Measurements from ENCODE around the gene TLE1. TPM values are rescaled to one million over a fixed set of nuclear protein-coding genes. Genes with fewer than 3 reads are reported as not detected.
"Not testable (repeated sequence)": the region's sequence is repeated elsewhere in the genome, so short reads cannot be mapped to it uniquely, and the experiment has no call there.

The TLE1 gene
- total RNA-seq = under 1 TPM; 0.07 to 0.23 TPM

DNA sequence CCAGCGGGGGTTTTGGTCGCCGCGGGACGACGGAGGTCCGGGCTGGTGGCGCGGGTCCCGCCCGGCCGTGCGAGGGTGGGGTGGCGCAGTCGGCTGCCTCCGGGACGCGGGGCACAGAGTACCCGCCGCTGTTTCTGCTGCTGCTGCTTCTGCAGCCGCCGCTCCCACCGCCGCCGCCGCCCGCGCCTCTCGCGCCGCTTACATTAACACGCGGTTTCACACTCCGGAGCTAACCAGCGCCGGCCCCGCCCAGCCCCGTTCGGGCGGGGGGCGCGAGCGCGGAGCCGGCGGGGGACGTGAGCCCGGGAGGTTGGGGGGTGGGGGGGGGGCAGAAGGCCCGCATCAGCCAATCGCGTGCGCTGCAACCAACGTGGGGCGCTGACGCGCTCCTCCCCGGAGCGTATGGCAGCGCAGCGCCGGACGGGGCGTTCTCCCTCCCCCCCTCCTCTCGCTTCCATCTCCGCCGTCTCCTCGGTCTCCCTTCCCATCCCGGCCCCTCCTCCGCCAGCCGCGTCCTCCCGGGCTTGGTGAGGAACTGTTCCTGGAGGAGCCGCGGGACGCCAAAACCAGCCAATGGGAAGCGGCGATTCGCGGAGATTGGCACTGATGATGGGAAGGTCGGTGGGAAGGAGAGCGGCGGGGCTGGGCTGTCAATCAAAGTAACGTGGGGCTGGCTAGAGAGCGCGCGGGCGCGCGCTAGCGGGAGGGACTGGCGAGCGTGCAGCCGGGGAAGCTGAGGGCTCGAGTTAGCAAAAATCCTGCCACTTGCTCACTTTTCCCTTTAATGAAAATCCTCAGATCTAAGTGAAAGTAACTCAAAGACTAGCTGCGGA is at the start of gene TLE1:
TSS of gene TLE1 (minus strand) at position 205 of the 833 bp plus-strand sequence. CDS start 1,307 bp downstream, outside the sequence.
- ATAC-seq (peak; percentile 88), DNase-seq (peak; percentile 87)
- CTCF ChIA-PET = no interaction called here
- Mint-ChIP-seq H3K36me3 (ENCODE audit: low read depth) (no peaks in the 10 kb centered on the region), H3K4me1 (peaks cover 12% of the 10 kb centered on the region), H3K9me3 (ENCODE audit: low read depth) (no peaks in the 10 kb centered on the region), H3K4me3 (peak within 1 kb of the TSS; percentile 76), H3K27ac (peak within 1 kb of the TSS; percentile 74), H3K27me3 (peaks cover 25% of the 10 kb centered on the region)
- intact Hi-C loops (cut with DNase I, micrococcal nuclease) = loop anchor here (5.0 to 10.0 kb wide), 3 partner anchors 167 to 755 kb away; no protein-coding TSS in a partner anchor
- POLR2A ChIA-PET = no interaction called here

DNA sequence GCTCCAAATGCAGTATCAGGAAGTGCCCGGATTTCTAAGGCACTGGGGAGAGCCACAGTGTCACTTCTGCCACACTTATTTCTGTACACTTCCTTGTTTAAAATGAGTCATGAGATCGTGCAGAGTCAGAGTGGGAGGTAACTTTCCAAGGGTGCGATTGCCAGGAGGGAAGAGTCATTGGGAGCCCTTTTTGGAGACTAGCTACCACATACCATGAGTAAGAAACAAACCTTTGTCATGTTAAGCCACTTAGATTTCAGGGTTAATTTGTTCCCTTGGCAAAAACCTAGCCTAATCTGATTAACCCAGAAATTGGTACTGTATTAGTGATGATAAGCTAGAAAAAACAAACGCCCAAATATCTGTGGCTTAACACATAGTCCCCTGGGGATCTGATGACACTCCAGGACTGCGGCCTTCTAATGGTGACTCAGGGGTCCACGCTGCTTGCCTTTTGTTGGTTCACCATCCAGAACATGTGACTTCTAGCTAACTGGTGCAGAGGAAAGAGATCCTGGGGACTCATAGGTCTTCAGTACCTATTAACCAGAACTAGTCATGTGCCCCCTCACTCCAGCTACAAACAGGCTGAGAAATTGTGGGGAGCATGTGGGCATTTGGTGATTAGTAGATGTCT is 48.6 kb upstream of the TLE1 start:
- peaks cover 5% of the 10 kb centered on the region for H3K9me3 Mint-ChIP-seq (ENCODE audit: low read depth)
- intact Hi-C loops (cut with DNase I, micrococcal nuclease) = no loop called here
- H3K4me3 Mint-ChIP-seq = no peak overlapping the region
- DNase-seq = no peak
- ATAC-seq = no peak
- POLR2A ChIA-PET = no interaction called here
- H3K27ac Mint-ChIP-seq = no peak overlapping the region
- CTCF ChIA-PET = no interaction called here
- no peaks in the 10 kb centered on the region for H3K27me3 Mint-ChIP-seq
- no peaks in the 10 kb centered on the region for H3K36me3 Mint-ChIP-seq (ENCODE audit: low read depth)
- no peaks in the 10 kb centered on the region for H3K4me1 Mint-ChIP-seq

GRCh38 chr9:81730498-81730897 is 41.2 kb upstream of the TLE1 start:
- intact Hi-C loops (cut with DNase I, micrococcal nuclease); DNase-seq; ATAC-seq; H3K9me3 Mint-ChIP-seq (ENCODE audit: low read depth); POLR2A ChIA-PET; H3K4me1 Mint-ChIP-seq; H3K36me3 Mint-ChIP-seq (ENCODE audit: low read depth); H3K4me3 Mint-ChIP-seq; H3K27me3 Mint-ChIP-seq; H3K27ac Mint-ChIP-seq: not testable (repeated sequence)
- CTCF ChIA-PET = interaction anchor here (0.7 to 1.0 kb wide), 2 partner anchors 8 to 21 kb away, joined by 3 read pairs; no protein-coding TSS in a partner anchor

DNA sequence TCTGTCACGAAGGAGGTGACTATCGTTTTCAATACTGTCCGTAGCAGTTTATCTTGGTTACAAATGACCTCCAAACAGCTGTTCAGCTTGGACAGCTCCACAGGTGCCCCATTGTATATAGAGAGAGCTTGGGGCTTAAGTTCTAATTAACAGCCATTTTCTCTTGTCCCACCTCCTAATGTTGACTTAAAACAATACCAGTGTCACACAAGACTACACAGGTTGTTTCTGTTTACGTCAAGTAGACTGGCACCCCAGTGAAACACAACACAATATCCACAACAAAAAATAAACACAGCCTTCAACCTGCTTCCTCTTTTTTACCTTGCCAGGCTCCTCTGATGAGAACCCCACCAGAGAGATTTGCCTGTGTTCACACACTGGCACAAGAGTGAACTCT is 39.8 kb upstream of the TLE1 start:
- ChIA-PET POLR2A (no interaction called here), CTCF (no interaction called here)
- Mint-ChIP-seq H3K27ac (no peak overlapping the region), H3K4me3 (no peak overlapping the region), H3K9me3 (ENCODE audit: low read depth) (peaks cover 2% of the 10 kb centered on the region), H3K4me1 (no peaks in the 10 kb centered on the region), H3K27me3 (no peaks in the 10 kb centered on the region), H3K36me3 (ENCODE audit: low read depth) (no peaks in the 10 kb centered on the region)
- no peak for DNase-seq
- intact Hi-C loops (cut with DNase I, micrococcal nuclease) = no loop called here
- no peak for ATAC-seq

- CTCF ChIA-PET = interaction anchor here (0.5 kb wide), 1 partner anchor 460 kb away, joined by 3 read pairs; no protein-coding TSS in a partner anchor
- H3K4me1 Mint-ChIP-seq = no peaks in the 10 kb centered on the region
- no peak overlapping the region for H3K27ac Mint-ChIP-seq
- POLR2A ChIA-PET = no interaction called here
- H3K36me3 Mint-ChIP-seq (ENCODE audit: low read depth) = no peaks in the 10 kb centered on the region
- no peaks in the 10 kb centered on the region for H3K27me3 Mint-ChIP-seq
- no peaks in the 10 kb centered on the region for H3K9me3 Mint-ChIP-seq (ENCODE audit: low read depth)
- no peak for ATAC-seq
- DNase-seq = no peak
- H3K4me3 Mint-ChIP-seq = no peak overlapping the region
- intact Hi-C loops (cut with DNase I, micrococcal nuclease) = no loop called here
Measured at GRCh38 chr9:81724242-81724889, 35.0 kb upstream of the TLE1 start.

GRCh38 chr9:81722277-81722676 is 32.9 kb upstream of the TLE1 start:
- intact Hi-C loops (cut with DNase I, micrococcal nuclease) = no loop called here
- CTCF ChIA-PET = interaction anchor here (0.9 kb wide), 1 partner anchor 9 kb away, joined by 3 read pairs; no protein-coding TSS in a partner anchor
- H3K27ac Mint-ChIP-seq = no peak overlapping the region
- H3K9me3 Mint-ChIP-seq (ENCODE audit: low read depth) = no peaks in the 10 kb centered on the region
- DNase-seq = no peak
- H3K27me3 Mint-ChIP-seq = no peaks in the 10 kb centered on the region
- no peak overlapping the region for H3K4me3 Mint-ChIP-seq
- no peaks in the 10 kb centered on the region for H3K4me1 Mint-ChIP-seq
- POLR2A ChIA-PET = no interaction called here
- no peaks in the 10 kb centered on the region for H3K36me3 Mint-ChIP-seq (ENCODE audit: low read depth)
- ATAC-seq = no peak

DNA sequence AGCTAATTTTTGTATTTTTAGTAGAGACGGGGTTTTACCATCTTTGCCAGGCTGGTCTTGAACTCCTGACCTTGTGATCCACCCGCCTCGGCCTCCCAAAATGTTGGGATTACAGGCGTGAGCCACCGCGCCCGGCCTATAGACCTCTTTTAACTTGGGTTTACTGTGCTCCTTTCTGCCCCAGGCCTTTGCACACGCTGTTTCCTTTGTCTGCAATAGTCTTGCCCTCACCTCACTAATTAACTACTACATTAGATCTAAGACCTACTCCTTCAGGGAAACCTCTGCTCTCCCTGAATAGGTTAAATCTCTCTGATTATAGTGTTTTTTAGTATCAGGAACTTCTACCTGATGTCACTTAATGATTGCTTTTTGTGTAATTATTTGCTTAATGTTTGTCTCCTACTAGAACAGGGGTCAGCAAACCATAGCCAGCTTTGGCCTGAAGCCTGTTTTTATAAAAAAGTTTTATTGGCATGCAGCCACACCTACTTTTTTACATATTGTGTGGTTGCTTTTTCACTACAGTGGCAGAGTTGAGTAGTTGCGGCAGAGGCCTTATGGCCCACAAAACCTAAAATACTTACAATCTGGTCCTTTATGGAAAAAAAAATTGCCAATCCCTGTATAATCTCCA is 31.2 kb upstream of the TLE1 start:
- Mint-ChIP-seq H3K4me1 (no peaks in the 10 kb centered on the region), H3K27ac (no peak overlapping the region), H3K4me3 (no peak overlapping the region), H3K27me3 (no peaks in the 10 kb centered on the region), H3K36me3 (ENCODE audit: low read depth) (no peaks in the 10 kb centered on the region), H3K9me3 (ENCODE audit: low read depth) (no peaks in the 10 kb centered on the region)
- ChIA-PET POLR2A (no interaction called here), CTCF (no interaction called here)
- no peak for DNase-seq
- no peak for ATAC-seq
- intact Hi-C loops (cut with DNase I, micrococcal nuclease) = no loop called here

- DNase-seq (no peak), ATAC-seq (no peak)
- intact Hi-C loops (cut with DNase I, micrococcal nuclease) = no loop called here
- no peaks in the 10 kb centered on the region for H3K27me3 Mint-ChIP-seq
- CTCF ChIA-PET = no interaction called here
- H3K9me3 Mint-ChIP-seq (ENCODE audit: low read depth) = no peaks in the 10 kb centered on the region
- H3K27ac Mint-ChIP-seq = no peak overlapping the region
- no peaks in the 10 kb centered on the region for H3K4me1 Mint-ChIP-seq
- H3K4me3 Mint-ChIP-seq = no peak overlapping the region
- POLR2A ChIA-PET = no interaction called here
- no peaks in the 10 kb centered on the region for H3K36me3 Mint-ChIP-seq (ENCODE audit: low read depth)
Measured at GRCh38 chr9:81719972-81720371, 30.6 kb upstream of the TLE1 start.

GRCh38 chr9:81718244-81718643 is 28.9 kb upstream of the TLE1 start:
- H3K9me3 Mint-ChIP-seq (ENCODE audit: low read depth) = no peaks in the 10 kb centered on the region
- H3K36me3 Mint-ChIP-seq (ENCODE audit: low read depth) = no peaks in the 10 kb centered on the region
- H3K27me3 Mint-ChIP-seq = no peaks in the 10 kb centered on the region
- ATAC-seq (no peak), DNase-seq (no peak)
- ChIA-PET POLR2A (no interaction called here), CTCF (no interaction called here)
- intact Hi-C loops (cut with DNase I, micrococcal nuclease) = no loop called here
- no peak overlapping the region for H3K4me3 Mint-ChIP-seq
- H3K27ac Mint-ChIP-seq = no peak overlapping the region
- no peaks in the 10 kb centered on the region for H3K4me1 Mint-ChIP-seq

GRCh38 chr9:81717747-81718077 is 28.4 kb upstream of the TLE1 start:
- H3K4me1 Mint-ChIP-seq = no peaks in the 10 kb centered on the region
- no peaks in the 10 kb centered on the region for H3K9me3 Mint-ChIP-seq (ENCODE audit: low read depth)
- H3K27ac Mint-ChIP-seq = no peak overlapping the region
- intact Hi-C loops (cut with DNase I, micrococcal nuclease) = no loop called here
- CTCF ChIA-PET = no interaction called here
- POLR2A ChIA-PET = no interaction called here
- no peaks in the 10 kb centered on the region for H3K36me3 Mint-ChIP-seq (ENCODE audit: low read depth)
- no peak overlapping the region for H3K4me3 Mint-ChIP-seq
- H3K27me3 Mint-ChIP-seq = peaks cover 2% of the 10 kb centered on the region
- DNase-seq (no peak), ATAC-seq (no peak)

GRCh38 chr9:81717061-81717746 is 27.9 kb upstream of the TLE1 start:
- ATAC-seq (no peak), DNase-seq (no peak)
- Mint-ChIP-seq H3K9me3 (ENCODE audit: low read depth) (no peaks in the 10 kb centered on the region), H3K4me1 (no peaks in the 10 kb centered on the region), H3K4me3 (no peak overlapping the region), H3K27ac (no peak overlapping the region), H3K36me3 (ENCODE audit: low read depth) (no peaks in the 10 kb centered on the region), H3K27me3 (peaks cover 2% of the 10 kb centered on the region)
- CTCF ChIA-PET = no interaction called here
- intact Hi-C loops (cut with DNase I, micrococcal nuclease) = no loop called here
- POLR2A ChIA-PET = no interaction called here
